NCI-H446 treated with DMSO at 0.1 percent for 48 hours (cell line): ENCODE data around the gene CCL14.
"Not testable (repeated sequence)": the region's sequence is repeated elsewhere in the genome, so short reads cannot be mapped to it uniquely, and the experiment has no call there.

ENCODE experiments used
- DNase-seq: peaks from one replicate; lab custom pipeline; 2025; lab: John Stamatoyannopoulos, UW

CCL14 gene

GRCh38 chr17:35986643-35987042 is at the start of gene CCL14:
Gene CCL14, minus strand, starts transcription at chr17:35986729. Its CDS starts 80 bp downstream, at chr17:35986649.
- no peak for DNase-seq

- no peak for DNase-seq
These were observed 49.7 kb upstream of the CCL14 start for GRCh38 chr17:36036235-36036634.

GRCh38 chr17:36034127-36034526 is 47.6 kb upstream of the CCL14 start:
- DNase-seq, result no peak

- DNase-seq, result no peak
These were observed 44.4 kb upstream of the CCL14 start for GRCh38 chr17:36030956-36031355.

- DNase-seq, result no peak
These were observed 41.2 kb upstream of the CCL14 start for GRCh38 chr17:36027761-36028160.

GRCh38 chr17:36024106-36024869 is 37.8 kb upstream of the CCL14 start:
- no peak for DNase-seq

GRCh38 chr17:36019423-36019822 is 32.9 kb upstream of the CCL14 start:
- no peak for DNase-seq

GRCh38 chr17:36017799-36018198 is 31.3 kb upstream of the CCL14 start, which contains the start of gene CCL23:
Gene CCL23, minus strand, starts transcription at chr17:36017972. Its CDS starts 75 bp downstream, at chr17:36017897.
- DNase-seq, result no peak

- DNase-seq, result no peak
These were observed 30.0 kb upstream of the CCL14 start for GRCh38 chr17:36016555-36016954.

GRCh38 chr17:36015895-36016294 is 29.4 kb upstream of the CCL14 start:
- not testable (repeated sequence) for DNase-seq

- DNase-seq, result no peak
These were observed 28.4 kb upstream of the CCL14 start for GRCh38 chr17:36014946-36015345.

GRCh38 chr17:36011201-36011600 is 24.7 kb upstream of the CCL14 start:
- DNase-seq, result no peak

- DNase-seq, result no peak
These were observed 22.6 kb upstream of the CCL14 start for GRCh38 chr17:36008998-36009665.

- no peak for DNase-seq
These were observed 18.1 kb upstream of the CCL14 start for GRCh38 chr17:36004594-36005108.

- no peak for DNase-seq
These were observed 16.1 kb upstream of the CCL14 start for GRCh38 chr17:36002631-36003030.

GRCh38 chr17:36001862-36002603 is 15.5 kb upstream of the CCL14 start:
- DNase-seq, result no peak

GRCh38 chr17:36001110-36001771 is 14.7 kb upstream of the CCL14 start, which contains the start of gene CCL15:
Gene CCL15, minus strand, starts transcription at chr17:36001553. Its CDS starts 61 bp downstream, at chr17:36001492.
- no peak for DNase-seq

GRCh38 chr17:36000732-36001109 is 14.2 kb upstream of the CCL14 start:
- DNase-seq, result no peak

- no peak for DNase-seq
These were observed 12.2 kb upstream of the CCL14 start for GRCh38 chr17:35998756-35999155.

GRCh38 chr17:35998018-35998545 is 11.6 kb upstream of the CCL14 start:
- no peak for DNase-seq

- not testable (repeated sequence) for DNase-seq
These were observed 8.8 kb upstream of the CCL14 start for GRCh38 chr17:35995346-35995745.

- DNase-seq, result no peak
These were observed 4.5 kb upstream of the CCL14 start for GRCh38 chr17:35991075-35991474.
